Gastroesophageal sphincter (tissue), 3 donors: ENCODE measurements around the gene HDAC11.

Experiments used
- EP300 ChIP-seq: sonication (generic); formaldehyde crosslinking; IDR thresholded peaks from one replicate; pipeline ENCODE4 v1.6.1; 2017; ENCODE audit warnings: antibody characterized with exemption, mild to moderate bottlenecking
- POLR2A ChIP-seq, 2 donors: fragments of 450-650 bp; IDR thresholded peaks; one replicate each; pipeline ENCODE4 v1.6.1; 2017; ENCODE audit warnings: antibody characterized with exemption in 2 of 2, mild to moderate bottlenecking in 2 of 2, moderate library complexity in 1 of 2
- POLR2AphosphoS5 ChIP-seq: sonication (generic); formaldehyde crosslinking; IDR thresholded peaks from one replicate; pipeline ENCODE4 v1.6.1; 2017; ENCODE audit warnings: antibody characterized with exemption
- TF ChIP-seq, protein P1 (sequence below), 4 experiments: fragments of 200-600 bp in 2 of 4; fragments of 450-650 bp in 2 of 4; sonication (generic) in 1 of 4; IDR thresholded peaks; one replicate each; pipeline ENCODE4 v1.5.1; 2017 to 2019; ENCODE audit warnings: antibody characterized with exemption in 4 of 4, mild to moderate bottlenecking in 2 of 4, moderate library complexity in 2 of 4

DNA sequence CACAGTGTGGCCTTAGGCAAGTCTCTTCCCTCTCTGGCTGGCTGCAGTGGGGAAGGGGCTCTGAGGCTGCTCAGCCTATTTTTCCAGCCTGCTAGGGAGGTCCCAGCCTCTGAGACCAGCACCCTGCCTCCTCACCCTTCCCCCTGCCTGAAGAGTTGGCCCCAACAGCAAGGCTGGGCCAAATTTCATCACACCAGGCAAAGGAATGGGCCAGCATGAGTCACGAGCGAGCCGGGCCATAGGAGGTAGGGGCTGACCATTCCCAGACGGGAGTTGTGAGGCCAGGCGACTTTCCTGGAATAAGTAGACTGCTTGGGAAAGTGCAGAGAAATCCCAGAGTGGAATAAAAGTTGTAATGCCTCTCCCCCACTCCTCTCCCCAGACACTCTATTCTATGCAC lies 63.1 kb downstream of the HDAC11 start:
- TF ChIP-seq, protein P1, sequence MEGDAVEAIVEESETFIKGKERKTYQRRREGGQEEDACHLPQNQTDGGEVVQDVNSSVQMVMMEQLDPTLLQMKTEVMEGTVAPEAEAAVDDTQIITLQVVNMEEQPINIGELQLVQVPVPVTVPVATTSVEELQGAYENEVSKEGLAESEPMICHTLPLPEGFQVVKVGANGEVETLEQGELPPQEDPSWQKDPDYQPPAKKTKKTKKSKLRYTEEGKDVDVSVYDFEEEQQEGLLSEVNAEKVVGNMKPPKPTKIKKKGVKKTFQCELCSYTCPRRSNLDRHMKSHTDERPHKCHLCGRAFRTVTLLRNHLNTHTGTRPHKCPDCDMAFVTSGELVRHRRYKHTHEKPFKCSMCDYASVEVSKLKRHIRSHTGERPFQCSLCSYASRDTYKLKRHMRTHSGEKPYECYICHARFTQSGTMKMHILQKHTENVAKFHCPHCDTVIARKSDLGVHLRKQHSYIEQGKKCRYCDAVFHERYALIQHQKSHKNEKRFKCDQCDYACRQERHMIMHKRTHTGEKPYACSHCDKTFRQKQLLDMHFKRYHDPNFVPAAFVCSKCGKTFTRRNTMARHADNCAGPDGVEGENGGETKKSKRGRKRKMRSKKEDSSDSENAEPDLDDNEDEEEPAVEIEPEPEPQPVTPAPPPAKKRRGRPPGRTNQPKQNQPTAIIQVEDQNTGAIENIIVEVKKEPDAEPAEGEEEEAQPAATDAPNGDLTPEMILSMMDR (IDR thresholded peaks at IDR 0.05): no peak
- TF ChIP-seq POLR2A (IDR thresholded peaks at IDR 0.05) (no peak), POLR2AphosphoS5 (peak; percentile 67), EP300 (no peak)
